HepG2 (cell line): ENCODE measurements around the gene TSPAN9. TPM values are rescaled to one million over a fixed set of nuclear protein-coding genes. Genes with fewer than 3 reads are reported as not detected.

Source experiments
- ATAC-seq: fragments of 200-7000 bp; cut with Tn5 transposase; 3 replicates; pipeline ENCODE4 v1.9.1; 2020; ENCODE audit warnings: mild to moderate bottlenecking, moderate library complexity
- BruUV-seq: library from RNA; stranded (reverse); fragments of 400-500 nt; replicated peaks from 2 replicates; lab custom pipeline; 2021; lab: Mats Ljungman, UMichigan
- CTCF ChIA-PET: fragments of 300-600 bp; formaldehyde crosslinking; extraction: SDS; loops from one replicate; lab custom pipeline; 2021; ENCODE audit warnings: low total read pairs, inconsistent platforms, low intra/inter-chr PET ratio; lab: Yijun Ruan, JAX
- POLR2A ChIA-PET: fragments of 350-600 bp; sonication (Branson Sonifier 250); formaldehyde crosslinking; loops from one replicate; lab custom pipeline; 2020; ENCODE audit warnings: antibody characterized with exemption, inconsistent platforms; lab: Yijun Ruan, JAX
- DNase-seq: peaks from one replicate; pipeline ENCODE4 v3.0.0-alpha.2; 2015; ENCODE audit warnings: low spot score
- FAIRE-seq: peaks from 3 replicates; lab custom pipeline; 2011; peaks lifted over from hg19 to GRCh38; lab: Jason Lieb, UNC
- H2AFZ ChIP-seq: one replicate; pipeline ENCODE4 v1.6.1; 2011; ENCODE audit warnings: low read length, inconsistent platforms
- H3K27ac ChIP-seq: fragments of 300-600 bp; 3 replicates; pipeline ENCODE4 v1.8.0; 2011; ENCODE audit warnings: mixed run types, mild to moderate bottlenecking, mixed read lengths, low read length, inconsistent platforms; ENCODE audit not compliant: insufficient read depth; ENCODE audit errors: extremely low read length
- H3K27me3 ChIP-seq, 2 experiments: fragments of 200-600 bp in 1 of 2; 2 replicates in 1 of 2; 3 replicates in 1 of 2; pipeline versions ENCODE4 v1.6.0 to v1.8.0; 2011; ENCODE audit warnings: low read length in 2 of 2, mild to moderate bottlenecking in 2 of 2, moderate library complexity in 2 of 2, inconsistent platforms in 1 of 2; ENCODE audit not compliant: insufficient read depth in 2 of 2, control insufficient read depth in 1 of 2
- H3K36me3 ChIP-seq, 2 experiments: fragments of 200-600 bp in 1 of 2; replicated peaks in 1 of 2; 2 replicates in 1 of 2; 3 replicates in 1 of 2; pipeline versions ENCODE4 v1.5.1 to v1.8.0; 2011; ENCODE audit warnings: low read length in 2 of 2, inconsistent platforms in 1 of 2; ENCODE audit not compliant: insufficient read depth in 2 of 2, control insufficient read depth in 1 of 2
- H3K4me1 ChIP-seq: 2 replicates; pipeline ENCODE4 v1.5.1; 2012; ENCODE audit warnings: low read length, inconsistent platforms; ENCODE audit not compliant: insufficient read depth
- H3K4me2 ChIP-seq: 2 replicates; pipeline ENCODE4 v1.6.0; 2011; ENCODE audit warnings: low read depth, low read length, inconsistent platforms
- H3K4me3 ChIP-seq, 3 experiments: fragments of 200-600 bp in 1 of 3; sonication (generic), shearing (Covaris generic) in 1 of 3; replicated peaks in 1 of 3; 2 replicates each; pipeline ENCODE4 v1.5.1; 2011 to 2016; ENCODE audit warnings: low read length in 3 of 3, inconsistent platforms in 2 of 3, low read depth in 2 of 3, mild to moderate bottlenecking in 2 of 3, control low read depth in 1 of 3, mixed read lengths in 1 of 3; ENCODE audit not compliant: insufficient read depth in 1 of 3
- H3K79me2 ChIP-seq: one replicate; pipeline ENCODE4 v1.6.1; 2011; ENCODE audit warnings: low read length, inconsistent platforms; ENCODE audit not compliant: insufficient read depth
- H3K9ac ChIP-seq: 2 replicates; pipeline ENCODE4 v1.6.0; 2011; ENCODE audit warnings: mild to moderate bottlenecking, low read depth, low read length, inconsistent platforms; ENCODE audit not compliant: insufficient read depth
- H3K9me3 ChIP-seq: 2 replicates; pipeline ENCODE4 v1.5.1; 2012; ENCODE audit warnings: mild to moderate bottlenecking, low read length
- H4K20me1 ChIP-seq: 2 replicates; pipeline ENCODE4 v1.6.0; 2011; ENCODE audit warnings: inconsistent platforms, mild to moderate bottlenecking, low read length, moderate library complexity; ENCODE audit not compliant: insufficient read depth
- BCL6 ChIP-seq: IDR thresholded peaks from 2 replicates; pipeline ENCODE4 v1.6.1; 2016; ENCODE audit warnings: missing genetic modification reagents, missing compliant biosample characterization
- ELF4 ChIP-seq: sonication (generic); formaldehyde crosslinking; IDR thresholded peaks from 2 replicates; pipeline ENCODE4 v1.5.0; 2020; ENCODE audit warnings: missing genetic modification reagents, mild to moderate bottlenecking, moderate library complexity, borderline replicate concordance
- HHEX ChIP-seq: IDR thresholded peaks from 2 replicates; pipeline ENCODE4 v1.6.1; 2016; ENCODE audit warnings: control low read depth
- HNF4A ChIP-seq: sonication (generic); formaldehyde crosslinking; IDR thresholded peaks from 2 replicates; pipeline ENCODE4 v1.4.0; 2020; ENCODE audit warnings: missing genetic modification reagents
- MED1 ChIP-seq: sonication (generic); formaldehyde crosslinking; IDR thresholded peaks from 2 replicates; pipeline ENCODE4 v1.4.0; 2020; ENCODE audit warnings: missing genetic modification reagents
- RARA ChIP-seq: IDR thresholded peaks from 2 replicates; pipeline ENCODE4 v1.6.1; 2016; ENCODE audit warnings: missing genetic modification reagents, missing compliant biosample characterization
- RCOR2 ChIP-seq: IDR thresholded peaks from 2 replicates; pipeline ENCODE4 v1.6.1; 2016; ENCODE audit warnings: missing biosample characterization, missing genetic modification reagents
- TBX2 ChIP-seq: sonication (generic); formaldehyde crosslinking; IDR thresholded peaks from 2 replicates; pipeline ENCODE4 v1.5.0; 2020; ENCODE audit warnings: missing genetic modification reagents, mild to moderate bottlenecking, borderline replicate concordance
- ZFY ChIP-seq: sonication (generic); formaldehyde crosslinking; IDR thresholded peaks from 2 replicates; pipeline ENCODE4 v1.4.0; 2020; ENCODE audit warnings: missing genetic modification reagents
- ZNF282 ChIP-seq: fragments of 450-650 bp; IDR thresholded peaks from 2 replicates; pipeline ENCODE4 v1.6.1; 2018; ENCODE audit not compliant: partially characterized antibody
- WGBS: methylation state at CpG from one replicate; pipeline ENCODE4 v1.1.6; 2017; ENCODE audit warnings: low lambda C conversion rate; 5-methylcytosine and 5-hydroxymethylcytosine counted together
- in situ Hi-C: cut with HindIII; loops from 2 replicates; pipeline ENCODE4 v1.10.0; 2017; ENCODE audit warnings: low pct_unique_long_range_greater_than_20kb; ENCODE audit not compliant: extremely low pct_ligation_motif_present
- intact Hi-C: fragments of 100-400 bp; cut with micrococcal nuclease; formaldehyde crosslinking; loops from one replicate; pipeline ENCODE4 v1.10.0; 2022; ENCODE audit not compliant: unreplicated experiment
- polyA plus RNA-seq, 8 experiments: library from polyadenylated mRNA; depleted of rRNA in 3 of 8; stranded (reverse) in 7 of 8; unstranded in 1 of 8; fragments of >200 nt; fragmentation: Illumina TruSeq in 4 of 8; extraction: Trizol in 4 of 8; gene quantifications; 2 replicates each; pipeline versions ENCODE4 v1.2.1 to v1.2.3, GENCODE V29; 2011 to 2016; ENCODE audit warnings: low read depth in 4 of 8, missing spikeins in 1 of 8, mixed read lengths in 1 of 8; ENCODE audit not compliant: insufficient read depth in 1 of 8
- total RNA-seq, 5 experiments: library from RNA; depleted of rRNA; stranded (reverse); fragments of >200 nt; fragmentation: Illumina TruSeq; extraction: Trizol; gene quantifications; 2 replicates each; pipeline ENCODE4 v1.2.3, GENCODE V29; 2016; ENCODE audit warnings: low read depth in 1 of 5
- TF ChIP-seq, protein P1 (sequence below), 2 experiments: sonication (generic) in 1 of 2; formaldehyde crosslinking in 1 of 2; IDR thresholded peaks; 2 replicates each; pipeline versions ENCODE4 v1.6.1 to v1.9.0; 2014 to 2022; ENCODE audit warnings: antibody characterized with exemption in 1 of 2, borderline replicate concordance in 1 of 2, inconsistent platforms in 1 of 2, low read depth in 1 of 2, missing genetic modification reagents in 1 of 2
- TF ChIP-seq, protein P2 (sequence below): sonication (generic); formaldehyde crosslinking; IDR thresholded peaks from 2 replicates; pipeline ENCODE4 v1.9.0; 2022; ENCODE audit warnings: missing genetic modification reagents, mild to moderate bottlenecking, borderline replicate concordance

TSPAN9 gene
- total and polyA plus RNA-seq, 2 of the 13 experiments (the other 11 are each of a cell fraction or from before 2014, with no cell fraction given), result 18.1 to 42.3 TPM

DNA sequence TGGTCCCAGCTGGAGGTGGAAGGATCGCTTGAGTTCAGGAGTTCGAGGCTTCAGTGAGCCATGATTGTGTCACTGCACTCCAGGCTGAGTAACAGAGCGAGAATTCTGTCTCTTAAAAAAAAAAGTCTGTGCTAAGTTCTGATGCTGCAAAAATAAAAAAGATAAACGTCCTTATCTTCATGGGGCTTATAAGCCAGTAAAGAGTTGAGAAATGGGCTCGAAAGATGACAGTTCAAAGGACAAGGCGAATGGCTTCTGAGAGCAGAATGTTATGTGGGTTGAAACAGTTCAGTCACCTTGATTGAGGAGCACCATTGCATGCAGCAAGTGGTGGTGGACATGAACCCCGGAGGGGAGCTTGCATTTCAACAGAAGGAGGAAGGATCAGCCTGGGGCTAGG lies 4.7 kb downstream of the TSPAN9 start (continued):
- no peak for TF ChIP-seq HHEX (CRISPR knock-in tag)

DNA sequence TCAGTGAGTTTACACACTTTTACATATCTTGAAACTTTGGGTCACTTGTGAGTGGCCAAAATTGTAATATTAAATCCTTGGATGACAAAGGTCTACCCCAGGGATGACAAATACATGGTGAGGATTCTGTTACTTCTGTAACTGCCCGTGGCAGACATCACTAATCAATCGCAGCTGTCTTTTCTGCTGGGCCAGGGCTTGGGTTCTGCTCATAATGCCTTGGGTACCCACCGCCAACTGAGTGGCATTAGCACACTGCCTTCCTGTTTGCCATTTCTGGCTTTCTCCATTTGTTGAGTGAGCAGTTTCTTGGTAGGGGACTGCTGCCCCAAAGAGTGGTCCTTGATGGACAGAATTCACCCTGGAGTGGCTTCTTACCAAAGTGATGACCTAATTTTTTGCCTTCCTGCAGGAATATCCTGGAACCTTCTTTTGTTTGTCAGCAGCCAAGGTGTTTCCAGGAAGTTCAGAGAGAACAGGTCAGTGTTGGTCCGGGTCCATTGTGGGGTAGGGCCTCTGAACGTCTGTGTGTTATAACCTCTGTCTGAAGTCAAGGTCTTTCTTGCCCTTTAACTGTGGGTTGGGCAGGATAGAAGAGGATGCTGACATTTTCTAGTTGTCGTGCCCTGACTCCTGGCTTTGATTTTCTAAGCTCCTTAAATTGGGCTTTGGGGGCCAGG lies 6.2 kb downstream of the TSPAN9 start:
- DNase-seq (no peak), FAIRE-seq (no peak), ATAC-seq (no peak)
- ChIA-PET CTCF (no interaction called here), POLR2A (interaction anchor here (1.8 kb wide), 1 partner anchor 21 kb away, joined by 5 read pairs; no protein-coding TSS in a partner anchor)
- peak; percentile 61 for TF ChIP-seq RARA (CRISPR knock-in tag)
- TF ChIP-seq MED1 (CRISPR knock-in tag), result 0 out of 2 replicates have a peak, but pooled peaks have one; percentile 16
- TF ChIP-seq TBX2, result 0 out of 2 replicates have a peak, but pooled peaks have one; percentile 23
- TF ChIP-seq HNF4A (CRISPR knock-in tag), result peak; percentile 32
- peak; percentile 70 for TF ChIP-seq BCL6 (CRISPR knock-in tag)
- TF ChIP-seq, protein P1, sequence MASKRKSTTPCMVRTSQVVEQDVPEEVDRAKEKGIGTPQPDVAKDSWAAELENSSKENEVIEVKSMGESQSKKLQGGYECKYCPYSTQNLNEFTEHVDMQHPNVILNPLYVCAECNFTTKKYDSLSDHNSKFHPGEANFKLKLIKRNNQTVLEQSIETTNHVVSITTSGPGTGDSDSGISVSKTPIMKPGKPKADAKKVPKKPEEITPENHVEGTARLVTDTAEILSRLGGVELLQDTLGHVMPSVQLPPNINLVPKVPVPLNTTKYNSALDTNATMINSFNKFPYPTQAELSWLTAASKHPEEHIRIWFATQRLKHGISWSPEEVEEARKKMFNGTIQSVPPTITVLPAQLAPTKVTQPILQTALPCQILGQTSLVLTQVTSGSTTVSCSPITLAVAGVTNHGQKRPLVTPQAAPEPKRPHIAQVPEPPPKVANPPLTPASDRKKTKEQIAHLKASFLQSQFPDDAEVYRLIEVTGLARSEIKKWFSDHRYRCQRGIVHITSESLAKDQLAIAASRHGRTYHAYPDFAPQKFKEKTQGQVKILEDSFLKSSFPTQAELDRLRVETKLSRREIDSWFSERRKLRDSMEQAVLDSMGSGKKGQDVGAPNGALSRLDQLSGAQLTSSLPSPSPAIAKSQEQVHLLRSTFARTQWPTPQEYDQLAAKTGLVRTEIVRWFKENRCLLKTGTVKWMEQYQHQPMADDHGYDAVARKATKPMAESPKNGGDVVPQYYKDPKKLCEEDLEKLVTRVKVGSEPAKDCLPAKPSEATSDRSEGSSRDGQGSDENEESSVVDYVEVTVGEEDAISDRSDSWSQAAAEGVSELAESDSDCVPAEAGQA (IDR thresholded peaks at IDR 0.05; ENCODE audit: low read depth), result no peak
- TF ChIP-seq, protein P1 (CRISPR knock-in tag; IDR thresholded peaks at IDR 0.05; ENCODE audit: borderline replicate concordance), result no peak
- no peak for TF ChIP-seq RCOR2 (CRISPR knock-in tag)
- TF ChIP-seq ZFY (CRISPR knock-in tag), result peak; percentile 30; the same call in 1 of the 2 replicates
- TF ChIP-seq, protein P2, sequence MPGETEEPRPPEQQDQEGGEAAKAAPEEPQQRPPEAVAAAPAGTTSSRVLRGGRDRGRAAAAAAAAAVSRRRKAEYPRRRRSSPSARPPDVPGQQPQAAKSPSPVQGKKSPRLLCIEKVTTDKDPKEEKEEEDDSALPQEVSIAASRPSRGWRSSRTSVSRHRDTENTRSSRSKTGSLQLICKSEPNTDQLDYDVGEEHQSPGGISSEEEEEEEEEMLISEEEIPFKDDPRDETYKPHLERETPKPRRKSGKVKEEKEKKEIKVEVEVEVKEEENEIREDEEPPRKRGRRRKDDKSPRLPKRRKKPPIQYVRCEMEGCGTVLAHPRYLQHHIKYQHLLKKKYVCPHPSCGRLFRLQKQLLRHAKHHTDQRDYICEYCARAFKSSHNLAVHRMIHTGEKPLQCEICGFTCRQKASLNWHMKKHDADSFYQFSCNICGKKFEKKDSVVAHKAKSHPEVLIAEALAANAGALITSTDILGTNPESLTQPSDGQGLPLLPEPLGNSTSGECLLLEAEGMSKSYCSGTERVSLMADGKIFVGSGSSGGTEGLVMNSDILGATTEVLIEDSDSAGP (CRISPR knock-in tag), result 0 out of 2 replicates have a peak, but pooled peaks have one; percentile 18
- TF ChIP-seq ZNF282, result no peak
- TF ChIP-seq ELF4 (CRISPR knock-in tag), result 0 out of 2 replicates have a peak, but pooled peaks have one; percentile 45
- WGBS, result 47% methylated on average over 6 of the region's 6 CpGs
- in situ Hi-C loops (no loop called here), intact Hi-C loops (no loop called here)
- peaks cover 95% of the 10 kb centered on the region for H3K4me1 ChIP-seq
- no peak overlapping the region for H3K4me3 ChIP-seq
- no peaks in the 10 kb centered on the region for H3K36me3 ChIP-seq
- H3K27ac ChIP-seq, result peak overlapping the region; percentile 75
- H3K79me2 ChIP-seq, result peaks cover 61% of the 10 kb centered on the region
- H3K4me2 ChIP-seq, result peak overlapping the region; percentile 30
- no peak overlapping the region for H2AFZ ChIP-seq
- no peak overlapping the region for H3K9ac ChIP-seq
- no TSS peak for BruUV-seq
- no peaks in the 10 kb centered on the region for H4K20me1 ChIP-seq
- no peaks in the 10 kb centered on the region for H3K27me3 ChIP-seq
- no peaks in the 10 kb centered on the region for H3K9me3 ChIP-seq
